K562 (cell line): ENCODE results near the gene CEP95. TPM values are rescaled to one million over a fixed set of nuclear protein-coding genes. Genes with fewer than 3 reads are reported as not detected.

Source experiments
- DNMT1 ChIP-seq: fragments of 450-650 bp; IDR thresholded peaks from 2 replicates; pipeline ENCODE4 v1.6.1; 2016; ENCODE audit warnings: antibody characterized with exemption, mild to moderate bottlenecking
- E2F3 ChIP-seq: fragments of 250-450 bp; sonication (Bioruptor Pico); IDR thresholded peaks from 2 replicates; pipeline ENCODE4 v1.4.0; 2020; ENCODE audit warnings: mild to moderate bottlenecking
- EGR1 ChIP-seq: fragments of 450-650 bp; conservative IDR thresholded peaks from 2 replicates; pipeline ENCODE4 v1.6.1; 2017; ENCODE audit warnings: mild to moderate bottlenecking
- ELF4 ChIP-seq: fragments of 450-650 bp; formaldehyde crosslinking; IDR thresholded peaks from 2 replicates; pipeline ENCODE4 v1.4.0; 2022; ENCODE audit warnings: missing genetic modification characterization
- HMBOX1 ChIP-seq: sonication (generic); IDR thresholded peaks from 2 replicates; pipeline ENCODE4 v1.6.1; 2016
- MAX ChIP-seq: sonication (generic); formaldehyde crosslinking; IDR thresholded peaks from 2 replicates; pipeline ENCODE4 v1.9.0; 2022; ENCODE audit warnings: mild to moderate bottlenecking, missing genetic modification reagents
- MXI1 ChIP-seq: IDR thresholded peaks from 2 replicates; pipeline ENCODE4 v1.6.1; 2011; ENCODE audit warnings: low read depth, mild to moderate bottlenecking, improper control_type of control experiment, low read length
- NCOA6 ChIP-seq: fragments of 450-650 bp; IDR thresholded peaks from 2 replicates; pipeline ENCODE4 v1.6.1; 2017; ENCODE audit warnings: mild to moderate bottlenecking
- POLR2H ChIP-seq: IDR thresholded peaks from 2 replicates; pipeline ENCODE4 v1.6.1; 2016; ENCODE audit warnings: missing genetic modification characterization, low read depth, mild to moderate bottlenecking, control low read depth, missing compliant biosample characterization, moderate library complexity
- PREB ChIP-seq: sonication (generic); formaldehyde crosslinking; IDR thresholded peaks from 2 replicates; pipeline ENCODE4 v1.8.1; 2023; ENCODE audit warnings: mild to moderate bottlenecking, missing genetic modification reagents
- RAD51 ChIP-seq: fragments of 450-650 bp; IDR thresholded peaks from 2 replicates; pipeline ENCODE4 v1.7.1; 2016; ENCODE audit warnings: low read depth, mild to moderate bottlenecking, borderline replicate concordance
- RBFOX2 ChIP-seq: fragments of 200-400 bp; formaldehyde crosslinking; IDR thresholded peaks from 2 replicates; pipeline ENCODE4 v1.6.1; 2017; ENCODE audit warnings: low read depth, mild to moderate bottlenecking, low read length, moderate library complexity
- RBM22 ChIP-seq: fragments of 200-400 bp; formaldehyde crosslinking; IDR thresholded peaks from 2 replicates; pipeline ENCODE4 v1.6.1; 2018; ENCODE audit warnings: low read length, low read depth; ENCODE audit not compliant: poor library complexity, severe bottlenecking
- RCOR1 ChIP-seq, 2 experiments: IDR thresholded peaks; 2 replicates each; pipeline ENCODE4 v1.6.1; 2012; ENCODE audit warnings: low read depth in 2 of 2, low read length in 2 of 2, borderline replicate concordance in 1 of 2, improper control_type of control experiment in 1 of 2
- SIX5 ChIP-seq, 2 experiments: IDR thresholded peaks; 2 replicates each; pipeline ENCODE4 v1.6.1; 2011; ENCODE audit warnings: low read length in 2 of 2, borderline replicate concordance in 1 of 2, low read depth in 1 of 2, mild to moderate bottlenecking in 1 of 2, moderate library complexity in 1 of 2; ENCODE audit not compliant: insufficient read depth in 1 of 2
- SMARCA4 ChIP-seq: fragments of 450-650 bp; IDR thresholded peaks from 2 replicates; pipeline ENCODE4 v1.6.1; 2016
- SREBF2 ChIP-seq: sonication (generic); formaldehyde crosslinking; IDR thresholded peaks from 2 replicates; pipeline ENCODE4 v1.4.0; 2020; ENCODE audit warnings: mild to moderate bottlenecking, missing genetic modification reagents
- ZBTB1 ChIP-seq: sonication (generic); formaldehyde crosslinking; IDR thresholded peaks from 2 replicates; pipeline ENCODE4 v1.8.1; 2023; ENCODE audit warnings: missing genetic modification reagents, low read depth, mild to moderate bottlenecking, borderline replicate concordance
- ZMIZ1 ChIP-seq, 2 experiments: fragments of 150-350 bp in 1 of 2; IDR thresholded peaks; 2 replicates each; pipeline ENCODE4 v1.6.1; 2012 to 2016; ENCODE audit warnings: low read depth in 2 of 2, low read length in 2 of 2, mild to moderate bottlenecking in 1 of 2, moderate library complexity in 1 of 2
- ZNF280A ChIP-seq: fragments of 450-650 bp; IDR thresholded peaks from 2 replicates; pipeline ENCODE4 v1.6.1; 2018; ENCODE audit warnings: mild to moderate bottlenecking, low read depth; ENCODE audit not compliant: partially characterized antibody
- ZNF311 ChIP-seq: fragments of 250-450 bp; sonication (Bioruptor Pico); IDR thresholded peaks from 2 replicates; pipeline ENCODE4 v1.4.0; 2020; ENCODE audit warnings: mild to moderate bottlenecking, moderate library complexity
- ZNF589 ChIP-seq: fragments of 200-800 bp; sonication (Bioruptor generic); IDR thresholded peaks from 2 replicates; pipeline ENCODE4 v1.6.1; 2016; ENCODE audit warnings: low read depth, missing genetic modification characterization, missing compliant biosample characterization
- polyA plus RNA-seq, 8 experiments: library from polyadenylated mRNA; depleted of rRNA in 4 of 8; stranded (reverse) in 5 of 8; unstranded in 3 of 8; fragments of >200 nt; fragmentation: Nextera tagmentation in 2 of 8; fragmentation: Illumina TruSeq in 1 of 8; extraction: Ambion mirVana in 2 of 8; extraction: Trizol in 1 of 8; gene quantifications; 2 replicates each; pipeline versions ENCODE4 v1.2.1 to v1.2.3, GENCODE V29; 2011 to 2014; ENCODE audit warnings: inconsistent platforms in 1 of 8, missing spikeins in 1 of 8
- total RNA-seq, 7 experiments: library from RNA; depleted of rRNA in 6 of 7; stranded (reverse); fragments of >200 nt in 6 of 7; fragmentation: Illumina TruSeq in 2 of 7; extraction: Trizol in 2 of 7; gene quantifications; 2 replicates each; pipeline versions ENCODE4 v1.2.1 to v1.2.3, GENCODE V29; 2011 to 2021; ENCODE audit warnings: low replicate concordance in 1 of 7

Gene CEP95
- total and polyA plus RNA-seq, 9 of the 15 experiments (the other 6 are each of a cell fraction or from before 2014, with no cell fraction given), result 26.7 to 80.7 (median 56.9) TPM

- TF ChIP-seq POLR2H (tag) (no peak), HMBOX1 (no peak), MAX (no peak), ZNF311 (CRISPR knock-in tag) (0 out of 2 replicates have a peak, but pooled peaks have one; percentile 41), SREBF2 (no peak), ZNF280A (no peak), E2F3 (CRISPR knock-in tag) (no peak), ZMIZ1 (IDR thresholded peaks at IDR 0.05; ENCODE audit: low read depth in 2 of 2, low read length in 2 of 2) (no peak), RAD51 (no peak), RBM22 (no peak), SMARCA4 (peak; percentile 52), RCOR1 (IDR thresholded peaks at IDR 0.05; ENCODE audit: borderline replicate concordance in 1 of 2, low read depth in 2 of 2, low read length in 2 of 2) (peak; percentile 99), MXI1 (peak; percentile 51; the same call in 1 of the 2 replicates), SIX5 (IDR thresholded peaks at IDR 0.05; ENCODE audit: borderline replicate concordance in 1 of 2, insufficient read depth in 1 of 2, low read depth in 1 of 2, low read length in 2 of 2) (no peak), ELF4 (CRISPR knock-in tag) (no peak), ZNF589 (CRISPR knock-in tag) (no peak), PREB (CRISPR knock-in tag) (no peak), EGR1 (no peak), RBFOX2 (no peak), DNMT1 (no peak), NCOA6 (no peak), ZBTB1 (no peak)
Observed at GRCh38 chr17:64533784-64534183, 27.0 kb downstream of the CEP95 start (continued).
